Vagina (tissue), 2 donors: Measurements from ENCODE around the gene RLN3.

Experiments
- POLR2A ChIP-seq, 2 donors: fragments of 450-650 bp; IDR thresholded peaks; one replicate each; pipeline ENCODE4 v1.6.1; 2017; ENCODE audit warnings: antibody characterized with exemption in 2 of 2, mild to moderate bottlenecking in 2 of 2, moderate library complexity in 2 of 2
- TF ChIP-seq, protein P1 (sequence below), 3 experiments: fragments of 450-650 bp in 2 of 3; fragments of 200-600 bp in 1 of 3; sonication (generic) in 1 of 3; IDR thresholded peaks; one replicate each; pipeline ENCODE4 v1.5.1; 2017 to 2019; ENCODE audit warnings: antibody characterized with exemption in 3 of 3, mild to moderate bottlenecking in 2 of 3, moderate library complexity in 2 of 3

DNA sequence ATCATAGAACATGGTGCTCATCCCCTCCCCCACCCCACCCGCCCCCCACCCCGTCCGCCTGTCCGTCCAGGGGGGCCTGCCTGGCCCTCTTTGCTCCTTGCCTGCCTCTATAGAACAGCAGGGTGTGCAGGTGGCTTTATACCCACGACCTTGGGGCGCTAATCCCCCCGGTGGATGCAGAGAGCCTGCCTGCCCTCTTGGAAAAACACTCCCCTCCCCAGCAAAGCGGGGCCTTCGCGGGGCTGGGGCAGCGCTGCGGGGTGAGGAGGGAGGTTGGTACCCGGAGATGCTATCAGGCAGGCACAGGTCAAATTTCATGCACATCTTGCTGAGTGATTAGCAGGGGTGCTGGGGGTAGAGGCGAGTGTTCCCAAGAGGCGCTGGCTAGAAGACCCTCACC is 43.8 kb upstream of the RLN3 start:
- TF ChIP-seq, protein P1, sequence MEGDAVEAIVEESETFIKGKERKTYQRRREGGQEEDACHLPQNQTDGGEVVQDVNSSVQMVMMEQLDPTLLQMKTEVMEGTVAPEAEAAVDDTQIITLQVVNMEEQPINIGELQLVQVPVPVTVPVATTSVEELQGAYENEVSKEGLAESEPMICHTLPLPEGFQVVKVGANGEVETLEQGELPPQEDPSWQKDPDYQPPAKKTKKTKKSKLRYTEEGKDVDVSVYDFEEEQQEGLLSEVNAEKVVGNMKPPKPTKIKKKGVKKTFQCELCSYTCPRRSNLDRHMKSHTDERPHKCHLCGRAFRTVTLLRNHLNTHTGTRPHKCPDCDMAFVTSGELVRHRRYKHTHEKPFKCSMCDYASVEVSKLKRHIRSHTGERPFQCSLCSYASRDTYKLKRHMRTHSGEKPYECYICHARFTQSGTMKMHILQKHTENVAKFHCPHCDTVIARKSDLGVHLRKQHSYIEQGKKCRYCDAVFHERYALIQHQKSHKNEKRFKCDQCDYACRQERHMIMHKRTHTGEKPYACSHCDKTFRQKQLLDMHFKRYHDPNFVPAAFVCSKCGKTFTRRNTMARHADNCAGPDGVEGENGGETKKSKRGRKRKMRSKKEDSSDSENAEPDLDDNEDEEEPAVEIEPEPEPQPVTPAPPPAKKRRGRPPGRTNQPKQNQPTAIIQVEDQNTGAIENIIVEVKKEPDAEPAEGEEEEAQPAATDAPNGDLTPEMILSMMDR (IDR thresholded peaks at IDR 0.05), result no peak
- no peak for TF ChIP-seq POLR2A (IDR thresholded peaks at IDR 0.05)
